ENCODE results near the gene LGSN.
"Not testable (repeated sequence)": the region's sequence is repeated elsewhere in the genome, so short reads cannot be mapped to it uniquely, and the experiment has no call there.

Gene LGSN

DNA sequence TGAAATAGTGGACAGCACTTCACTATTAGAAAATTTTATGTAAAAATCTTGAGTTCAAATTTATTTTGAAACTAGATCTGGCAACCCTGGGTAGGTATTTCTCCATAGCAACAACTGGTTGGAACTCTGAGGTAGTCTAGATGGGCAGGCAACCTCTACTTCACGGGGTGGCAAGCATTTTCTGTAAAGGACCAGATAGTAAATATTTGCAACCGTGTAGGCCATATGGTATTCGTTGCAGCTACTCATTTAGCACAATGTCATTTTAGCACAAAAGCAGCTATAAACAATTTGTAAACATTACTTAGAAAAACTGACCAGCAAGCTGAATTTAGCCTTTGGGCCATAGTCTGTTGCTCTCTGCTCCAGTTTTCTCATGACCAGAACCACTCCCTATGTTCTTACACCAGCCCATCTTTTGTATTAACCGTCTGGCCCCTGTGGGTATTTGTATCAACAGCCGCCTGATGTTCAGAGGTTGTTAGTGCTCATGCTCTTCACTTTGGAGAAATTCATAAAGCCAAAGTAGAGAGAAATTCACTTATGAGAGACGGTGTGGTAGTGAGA lies 29.2 kb downstream of the LGSN start:
- Histone ChIP-seq H3K4me3 (no peak overlapping the region), H3K4me1 (peaks cover 10% of the 10 kb centered on the region; the same call in 1 of the 2 replicates), H3K36me3 (replicated peaks) (no peaks in the 10 kb centered on the region), H3K27me3 (ENCODE audit: low read depth) (no peaks in the 10 kb centered on the region), H3K9me3 (no peaks in the 10 kb centered on the region)
- DNase-seq (ENCODE audit: low spot score in 2 of 2), result no peak
- in situ Hi-C loops (cut with MboI; ENCODE audit: low sequenced_read_pairs), result no loop called here

DNA sequence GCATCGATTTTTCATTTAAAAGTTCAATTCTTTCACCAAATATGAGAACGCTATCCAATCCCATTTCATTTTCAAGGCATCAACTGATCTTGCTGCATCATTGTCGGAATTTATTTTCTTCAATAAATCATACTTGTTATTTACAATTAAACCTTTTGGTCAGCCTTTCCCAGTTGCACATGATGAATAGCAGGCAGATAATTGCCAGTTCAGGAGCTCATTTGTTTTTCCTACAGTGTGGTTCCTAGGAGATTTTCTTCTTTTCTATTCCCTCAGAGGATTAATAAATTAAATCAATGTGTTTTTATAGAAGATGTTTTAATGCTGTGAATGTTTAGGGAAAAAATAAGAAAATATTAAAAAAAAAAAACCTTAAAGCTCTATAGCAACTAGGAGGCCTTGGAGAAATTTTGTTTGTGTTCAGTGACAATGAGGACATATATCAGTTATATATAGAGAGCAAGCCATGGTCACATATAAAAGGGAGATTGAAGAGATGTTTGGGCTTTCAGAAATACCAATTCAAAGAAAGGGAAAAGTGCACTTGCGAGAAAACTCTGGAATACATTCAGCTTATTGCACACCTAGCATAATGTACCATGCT lies 30.4 kb downstream of the LGSN start:
- Histone ChIP-seq H3K27me3 (ENCODE audit: low read depth) (no peaks in the 10 kb centered on the region), H3K4me3 (no peak overlapping the region), H3K9me3 (no peaks in the 10 kb centered on the region), H3K4me1 (peaks cover 10% of the 10 kb centered on the region; the same call in 1 of the 2 replicates), H3K36me3 (replicated peaks) (no peaks in the 10 kb centered on the region)
- in situ Hi-C loops (cut with MboI; ENCODE audit: low sequenced_read_pairs), result no loop called here
- DNase-seq (ENCODE audit: low spot score in 2 of 2), result no peak

DNA sequence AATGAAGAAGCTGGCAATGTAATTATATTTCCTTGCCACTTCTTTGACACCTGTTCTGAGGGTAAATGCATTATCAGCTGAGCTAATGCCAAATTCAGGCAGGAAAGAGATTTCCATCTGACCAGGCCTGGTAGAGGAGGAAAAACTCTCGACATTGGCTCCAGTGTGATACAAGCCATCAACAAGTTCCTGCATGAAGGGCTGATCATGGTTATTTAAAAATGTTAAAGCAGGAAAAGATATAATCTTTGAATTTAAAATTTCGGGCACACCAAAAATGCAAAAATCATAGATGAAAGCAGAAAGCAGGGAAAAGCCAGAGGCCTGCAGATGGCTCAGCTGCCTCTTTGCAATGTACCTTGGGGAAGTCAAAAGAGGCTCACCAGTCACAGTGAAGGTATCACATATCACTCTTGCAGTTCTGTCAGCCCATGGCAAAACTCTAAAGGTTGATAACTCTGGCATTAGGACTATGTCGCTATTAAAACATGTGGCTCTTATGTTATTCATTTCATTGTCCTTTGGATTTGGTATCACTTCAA lies 39.1 kb downstream of the LGSN start:
- Histone ChIP-seq H3K4me3 (no peak overlapping the region), H3K9me3 (no peaks in the 10 kb centered on the region), H3K27me3 (ENCODE audit: low read depth) (no peaks in the 10 kb centered on the region), H3K36me3 (replicated peaks) (no peaks in the 10 kb centered on the region), H3K4me1 (0 out of 2 replicates have a peak, but pooled peaks cover 2% of the 10 kb centered on the region)
- DNase-seq (ENCODE audit: low spot score in 2 of 2), result no peak
- in situ Hi-C loops (cut with MboI; ENCODE audit: low sequenced_read_pairs), result no loop called here

DNA sequence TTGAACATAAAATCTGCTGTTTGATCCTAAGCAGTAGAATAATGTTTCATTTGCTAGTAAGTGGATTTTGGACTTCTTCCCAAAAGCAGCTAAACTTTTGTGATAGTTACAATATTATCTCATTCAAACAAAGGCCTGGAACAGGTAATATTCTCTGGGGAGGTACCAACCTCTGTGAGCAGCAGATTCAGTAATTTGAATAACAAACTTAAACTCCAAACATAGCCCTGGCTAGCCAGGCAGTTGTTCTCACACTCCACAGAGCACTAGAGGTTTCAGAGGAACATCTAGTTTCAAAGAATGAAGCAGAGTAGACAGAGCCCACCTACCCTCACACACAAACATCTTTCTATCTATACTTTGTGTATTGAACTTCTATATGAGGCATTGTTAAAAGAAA lies 40.9 kb downstream of the LGSN start:
- Histone ChIP-seq H3K9me3 (no peaks in the 10 kb centered on the region), H3K4me3 (no peak overlapping the region), H3K4me1 (0 out of 2 replicates have a peak, but pooled peaks cover 2% of the 10 kb centered on the region), H3K27me3 (ENCODE audit: low read depth) (no peaks in the 10 kb centered on the region), H3K36me3 (replicated peaks) (no peaks in the 10 kb centered on the region)
- in situ Hi-C loops (cut with MboI; ENCODE audit: low sequenced_read_pairs), result no loop called here
- DNase-seq (ENCODE audit: low spot score in 2 of 2), result no peak

DNA sequence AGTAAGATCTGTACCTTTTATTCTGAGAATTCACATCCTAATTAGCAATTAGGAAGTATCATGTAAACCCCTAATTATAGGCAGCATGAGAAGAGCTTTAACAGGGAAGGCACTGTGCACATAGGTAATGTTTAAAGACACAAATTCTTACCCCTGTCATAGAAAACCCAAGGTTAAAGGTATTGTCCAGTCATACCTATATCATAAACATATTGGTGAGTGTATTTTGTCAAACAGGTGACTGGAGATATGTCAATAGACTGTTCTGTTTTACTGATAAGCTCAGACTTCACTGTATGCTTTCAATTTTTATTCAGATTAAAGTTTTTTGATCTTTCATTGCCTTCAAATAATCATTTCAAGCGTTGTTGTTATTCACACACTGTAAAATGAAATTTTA lies 43.8 kb downstream of the LGSN start:
- Histone ChIP-seq H3K27me3 (ENCODE audit: low read depth) (no peaks in the 10 kb centered on the region), H3K9me3 (no peaks in the 10 kb centered on the region), H3K4me3 (no peak overlapping the region), H3K4me1 (no peaks in the 10 kb centered on the region), H3K36me3 (replicated peaks) (no peaks in the 10 kb centered on the region)
- in situ Hi-C loops (cut with MboI; ENCODE audit: low sequenced_read_pairs), result no loop called here
- no peak for DNase-seq (ENCODE audit: low spot score in 2 of 2)

DNA sequence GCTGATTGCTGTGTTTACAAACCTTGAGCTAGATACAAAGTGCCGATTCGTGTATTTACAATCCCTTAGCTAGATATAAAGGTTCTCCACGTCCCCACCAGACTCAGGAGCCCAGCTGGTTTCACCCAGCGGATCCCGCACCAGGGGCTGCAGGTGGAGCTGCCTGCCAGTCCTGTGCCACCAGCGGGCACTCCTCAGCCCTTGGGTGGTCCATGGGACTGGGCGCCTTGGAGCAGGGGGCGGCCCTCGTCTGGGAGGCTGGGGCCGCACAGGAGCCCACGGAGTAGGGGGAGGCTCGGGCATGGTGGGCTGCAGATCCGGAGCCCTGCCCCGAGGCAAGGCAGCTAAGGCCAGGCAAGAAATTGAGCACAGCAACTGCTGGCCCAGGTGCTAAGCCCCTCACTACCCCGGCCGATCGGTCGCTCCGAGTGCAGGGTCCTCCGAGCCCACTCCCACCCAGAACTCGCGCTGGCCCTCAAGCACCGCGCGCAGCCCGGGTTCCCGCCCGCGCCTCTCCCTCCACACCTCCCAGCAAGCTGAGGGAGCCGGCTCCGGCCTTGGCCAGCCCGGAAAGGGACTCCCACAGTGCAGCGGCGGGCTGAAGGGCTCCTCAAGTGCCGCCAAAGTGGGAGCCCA lies 44.9 kb downstream of the LGSN start:
- H3K4me1 ChIP-seq; H3K36me3 ChIP-seq (replicated peaks); in situ Hi-C loops (cut with MboI; ENCODE audit: low sequenced_read_pairs); DNase-seq (ENCODE audit: low spot score in 2 of 2); H3K9me3 ChIP-seq; H3K4me3 ChIP-seq; H3K27me3 ChIP-seq (ENCODE audit: low read depth): not testable (repeated sequence)

DNA sequence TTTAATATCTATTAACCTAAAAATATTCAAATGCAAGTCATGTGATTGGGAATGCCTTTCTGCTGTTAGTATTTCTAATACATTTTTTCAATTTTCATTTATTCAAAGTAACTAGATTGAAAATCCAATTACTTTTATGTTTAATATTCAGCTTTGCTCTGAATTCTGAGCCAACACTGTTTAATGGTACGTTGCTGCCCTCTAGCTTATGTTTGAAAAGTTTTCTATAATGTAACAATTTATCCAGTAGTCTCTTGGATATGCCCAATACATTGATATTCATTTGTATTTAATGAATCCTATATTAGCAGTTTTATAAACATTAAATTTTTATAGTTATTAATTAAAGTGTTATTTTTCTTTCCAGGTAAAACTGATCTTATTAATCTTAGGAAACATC lies 47.4 kb downstream of the LGSN start:
- in situ Hi-C loops (cut with MboI; ENCODE audit: low sequenced_read_pairs), result no loop called here
- Histone ChIP-seq H3K9me3 (no peaks in the 10 kb centered on the region), H3K27me3 (ENCODE audit: low read depth) (no peaks in the 10 kb centered on the region), H3K36me3 (replicated peaks) (no peaks in the 10 kb centered on the region), H3K4me1 (no peaks in the 10 kb centered on the region), H3K4me3 (no peak overlapping the region)
- no peak for DNase-seq (ENCODE audit: low spot score in 2 of 2)

DNA sequence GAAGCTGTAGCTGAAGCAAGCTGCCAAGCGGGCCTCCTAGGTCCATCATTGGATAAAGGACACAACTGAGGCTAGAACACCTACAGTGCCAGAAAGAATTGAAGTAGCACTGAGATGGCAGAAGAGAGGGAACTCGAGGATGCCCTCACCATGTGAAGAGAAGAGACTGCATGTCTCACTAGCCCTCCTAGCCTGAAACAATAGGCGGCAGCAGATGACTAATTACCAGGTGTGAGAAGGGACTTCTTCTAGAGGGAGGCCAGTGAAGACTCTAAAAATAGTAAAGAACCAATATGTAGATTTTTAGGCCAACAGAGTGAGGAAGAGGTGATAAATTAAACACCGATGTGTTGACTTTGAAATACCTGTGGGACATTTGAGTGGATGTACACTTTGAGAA lies 50.3 kb downstream of the LGSN start:
- Histone ChIP-seq H3K27me3 (ENCODE audit: low read depth) (no peaks in the 10 kb centered on the region), H3K9me3 (no peaks in the 10 kb centered on the region), H3K36me3 (replicated peaks) (no peaks in the 10 kb centered on the region), H3K4me3 (no peak overlapping the region), H3K4me1 (no peaks in the 10 kb centered on the region)
- no peak for DNase-seq (ENCODE audit: low spot score in 2 of 2)
- in situ Hi-C loops (cut with MboI; ENCODE audit: low sequenced_read_pairs), result no loop called here

DNA sequence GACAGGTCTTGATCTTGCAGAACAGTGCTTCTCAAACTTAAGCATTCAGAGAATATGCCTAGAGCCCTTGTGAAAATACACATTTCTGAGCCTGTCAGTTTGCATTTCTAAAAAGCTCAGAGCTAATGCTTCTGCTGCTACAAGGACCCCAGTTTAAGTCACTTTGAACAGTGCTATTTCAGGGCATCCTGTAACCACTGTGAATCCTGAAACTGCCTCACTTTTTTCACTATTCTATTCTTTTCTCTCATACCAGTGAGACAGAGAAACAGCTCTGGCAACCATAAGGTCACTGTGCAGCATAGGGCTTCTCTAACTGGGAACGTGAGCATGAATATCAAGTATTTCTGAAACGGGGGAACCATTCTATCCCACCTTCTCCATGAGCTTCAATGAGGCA lies 51.2 kb downstream of the LGSN start:
- no peaks in the 10 kb centered on the region for H3K27me3 ChIP-seq (ENCODE audit: low read depth)
- no peak for DNase-seq (ENCODE audit: low spot score in 2 of 2)
- in situ Hi-C loops (cut with MboI; ENCODE audit: low sequenced_read_pairs), result no loop called here

DNA sequence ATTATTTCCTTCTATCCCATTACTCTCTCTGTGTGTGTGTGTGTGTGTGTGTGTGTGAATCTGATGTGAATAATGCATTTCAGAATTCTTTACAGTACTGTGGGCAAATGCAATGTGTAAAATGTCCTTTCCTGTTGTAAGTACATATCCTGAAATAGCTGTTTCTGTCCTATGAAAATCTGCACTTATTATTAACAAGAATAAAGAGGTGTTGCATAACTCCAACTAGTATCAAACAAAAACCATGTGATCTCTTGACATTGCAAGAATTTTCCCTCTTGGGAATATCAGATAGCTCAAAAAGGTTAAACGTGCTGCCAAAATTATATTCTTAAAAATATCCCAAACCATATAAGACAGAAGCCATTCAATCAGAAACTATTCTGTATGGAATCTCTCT lies 52.0 kb downstream of the LGSN start:
- no peaks in the 10 kb centered on the region for H3K27me3 ChIP-seq (ENCODE audit: low read depth)
- DNase-seq (ENCODE audit: low spot score in 2 of 2), result no peak
- no peaks in the 10 kb centered on the region for H3K9me3 ChIP-seq
- no peaks in the 10 kb centered on the region for H3K36me3 ChIP-seq (replicated peaks)
- no peak overlapping the region for H3K4me3 ChIP-seq
- in situ Hi-C loops (cut with MboI; ENCODE audit: low sequenced_read_pairs), result no loop called here
- H3K4me1 ChIP-seq, result no peaks in the 10 kb centered on the region

More for the DNA sequence above, 51.2 kb downstream of the LGSN start:
- no peaks in the 10 kb centered on the region for H3K4me1 ChIP-seq
- H3K4me3 ChIP-seq, result no peak overlapping the region
- no peaks in the 10 kb centered on the region for H3K9me3 ChIP-seq
- no peaks in the 10 kb centered on the region for H3K36me3 ChIP-seq (replicated peaks)

DNA sequence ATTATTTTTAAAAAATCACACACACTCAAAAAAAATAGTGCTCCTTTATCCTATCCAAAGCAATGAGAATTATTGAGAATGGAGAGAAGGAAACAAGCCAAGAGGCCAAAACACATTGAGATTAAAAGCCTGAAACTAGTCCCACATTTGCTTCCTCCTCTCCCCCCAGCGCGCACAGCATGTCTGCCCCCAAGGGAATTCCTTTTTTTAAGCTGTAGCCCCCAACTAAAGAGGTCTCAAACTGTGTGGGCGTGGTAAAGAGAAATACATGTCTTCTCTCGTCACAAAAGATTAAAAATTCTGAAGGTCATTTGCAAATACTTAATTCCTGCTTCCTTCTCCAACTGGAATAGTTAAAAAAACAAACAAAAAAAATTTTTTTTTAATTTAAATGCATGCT lies 52.7 kb downstream of the LGSN start:
- DNase-seq (ENCODE audit: low spot score in 2 of 2), result no peak
- Histone ChIP-seq H3K4me1 (no peaks in the 10 kb centered on the region), H3K27me3 (ENCODE audit: low read depth) (no peaks in the 10 kb centered on the region), H3K36me3 (replicated peaks) (no peaks in the 10 kb centered on the region), H3K9me3 (no peaks in the 10 kb centered on the region), H3K4me3 (no peak overlapping the region)
- in situ Hi-C loops (cut with MboI; ENCODE audit: low sequenced_read_pairs), result no loop called here

DNA sequence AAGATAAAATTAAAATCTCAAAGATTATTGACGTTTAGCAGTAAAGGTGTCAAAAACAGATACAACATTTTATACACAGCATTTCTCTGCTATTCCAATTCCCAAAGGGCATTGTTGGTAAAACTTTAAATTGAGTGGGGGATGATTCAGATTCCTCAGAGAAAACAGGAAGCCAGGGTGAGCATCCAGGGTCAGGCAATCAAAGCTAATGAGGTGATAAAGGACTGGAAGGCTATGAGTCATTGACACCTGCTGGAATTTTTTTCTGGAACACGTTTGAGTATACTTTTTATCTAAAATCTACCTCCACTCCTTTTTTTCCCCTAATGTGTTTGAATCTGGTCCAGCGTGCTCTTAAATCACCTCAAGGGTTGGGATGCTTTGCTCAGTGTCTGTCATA lies 56.3 kb downstream of the LGSN start:
- H3K36me3 ChIP-seq (replicated peaks), result no peaks in the 10 kb centered on the region

DNA sequence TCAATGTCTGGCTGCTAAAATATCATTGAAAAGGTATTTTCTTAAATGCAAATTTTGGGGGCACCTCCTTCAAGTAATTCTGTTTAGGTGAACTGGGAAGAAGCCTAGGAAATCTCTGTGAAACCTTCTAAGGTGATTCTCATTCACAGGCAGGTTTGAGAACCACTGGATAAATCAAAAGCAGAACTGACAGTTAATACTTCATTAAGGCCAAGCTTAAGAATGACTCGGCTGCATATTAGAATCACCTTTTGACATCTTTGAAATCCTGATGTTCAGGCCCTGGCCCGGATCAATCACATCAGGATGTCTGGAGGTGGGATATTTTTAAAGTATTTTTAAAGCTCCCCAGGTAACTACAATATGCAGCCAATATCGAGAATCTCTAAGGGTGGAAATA lies 58.0 kb downstream of the LGSN start:
- no peak overlapping the region for H3K4me3 ChIP-seq
- DNase-seq (ENCODE audit: low spot score in 2 of 2), result no peak
- no peaks in the 10 kb centered on the region for H3K36me3 ChIP-seq (replicated peaks)
- no peaks in the 10 kb centered on the region for H3K27me3 ChIP-seq (ENCODE audit: low read depth)
- in situ Hi-C loops (cut with MboI; ENCODE audit: low sequenced_read_pairs), result no loop called here
- H3K4me1 ChIP-seq, result no peaks in the 10 kb centered on the region
- no peaks in the 10 kb centered on the region for H3K9me3 ChIP-seq

More for the DNA sequence above, 56.3 kb downstream of the LGSN start:
- Histone ChIP-seq H3K4me3 (no peak overlapping the region), H3K4me1 (no peaks in the 10 kb centered on the region), H3K27me3 (ENCODE audit: low read depth) (no peaks in the 10 kb centered on the region), H3K9me3 (no peaks in the 10 kb centered on the region)
- in situ Hi-C loops (cut with MboI; ENCODE audit: low sequenced_read_pairs), result no loop called here
- DNase-seq (ENCODE audit: low spot score in 2 of 2), result no peak

DNA sequence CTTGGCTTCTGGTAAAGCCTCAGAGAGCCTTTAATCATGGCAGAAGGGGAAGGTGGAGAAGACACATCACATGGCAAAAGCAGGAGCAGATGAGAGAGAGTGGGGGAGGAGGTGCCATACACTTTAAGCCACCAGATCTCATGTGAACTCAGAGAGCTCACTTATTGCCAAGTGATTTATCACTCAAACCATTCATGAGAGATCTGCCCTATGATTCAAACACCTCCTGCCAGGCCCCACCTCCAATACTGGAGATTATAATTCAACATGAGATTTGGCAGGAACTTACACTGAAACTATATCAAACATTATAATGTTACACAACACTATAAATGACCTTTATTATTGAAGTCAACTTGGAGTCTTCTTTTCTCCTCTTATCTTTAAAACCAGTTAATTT lies 60.6 kb downstream of the LGSN start:
- Histone ChIP-seq H3K4me1 (no peaks in the 10 kb centered on the region), H3K9me3 (no peaks in the 10 kb centered on the region), H3K27me3 (ENCODE audit: low read depth) (no peaks in the 10 kb centered on the region), H3K36me3 (replicated peaks) (no peaks in the 10 kb centered on the region), H3K4me3 (no peak overlapping the region)
- in situ Hi-C loops (cut with MboI; ENCODE audit: low sequenced_read_pairs), result no loop called here
- no peak for DNase-seq (ENCODE audit: low spot score in 2 of 2)

Data from HAP-1 (cell line).